Cortex of kidney (tissue), 1 donor: ENCODE data around the gene SH2D1B.

Experiments used
- DNase-seq: peaks from one replicate; lab custom pipeline; 2025; lab: John Stamatoyannopoulos, UW

The SH2D1B gene

DNA sequence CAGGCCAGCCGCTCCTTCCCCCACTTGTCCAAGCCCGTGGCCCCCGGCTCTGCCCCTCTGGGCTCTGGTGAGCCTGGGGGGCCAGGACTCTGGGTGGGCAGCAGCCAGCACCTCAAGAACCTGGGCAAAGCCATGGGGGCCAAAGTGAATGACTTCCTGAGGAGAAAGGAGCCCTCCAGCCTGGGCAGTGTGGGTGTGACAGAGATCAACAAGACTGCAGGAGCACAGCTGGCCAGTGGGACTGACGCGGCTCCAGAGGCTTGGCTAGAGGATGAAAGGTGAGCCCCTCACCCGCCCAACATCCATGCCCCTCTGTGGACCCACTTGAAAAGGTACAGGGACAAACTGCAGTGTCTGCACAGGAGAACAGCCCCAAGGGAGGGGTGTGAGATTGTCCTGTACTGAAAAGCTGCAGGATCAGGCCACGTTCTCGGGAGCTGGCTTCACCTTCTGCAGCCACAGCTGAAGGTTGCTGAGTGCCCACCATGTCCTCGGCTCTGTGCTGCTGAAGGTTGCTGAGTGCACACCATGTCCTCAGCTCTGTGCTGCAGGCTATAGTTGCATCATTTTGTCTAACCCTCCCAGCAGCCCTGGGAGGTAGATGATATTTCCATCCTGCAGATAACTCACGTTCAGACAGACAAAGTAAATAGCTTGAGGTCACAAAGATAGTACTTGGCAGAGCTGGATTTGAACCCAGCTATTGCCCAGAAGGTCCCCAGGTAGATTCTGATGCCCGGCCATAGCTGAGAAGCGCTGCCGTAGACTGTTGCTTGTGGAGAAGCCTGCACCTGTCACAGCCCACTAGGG lies 29.8 kb downstream of the SH2D1B start:
- no peak for DNase-seq

DNA sequence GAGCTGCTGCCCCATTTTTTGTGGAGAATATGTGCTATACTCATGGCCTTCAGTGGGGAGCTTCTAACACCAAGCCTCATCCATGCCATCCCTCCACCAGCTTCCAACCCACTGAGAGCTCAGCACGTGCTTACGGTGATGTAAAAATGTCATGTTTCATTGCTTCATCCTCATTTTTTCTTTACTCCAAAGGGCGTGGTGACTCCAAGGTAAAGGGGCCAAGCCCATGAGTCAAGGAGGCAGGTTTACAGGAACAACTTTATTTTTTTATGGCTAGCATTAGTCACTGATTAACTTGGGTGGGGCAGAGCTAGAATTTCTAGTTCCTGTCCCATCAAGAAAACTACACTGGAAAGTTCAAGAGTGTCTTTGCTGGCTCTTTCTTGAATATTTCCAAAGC lies 30.6 kb downstream of the SH2D1B start, which contains the start of gene C1orf226:
Gene C1orf226, plus strand, starts transcription at position 346 of the 400 bp plus-strand sequence. CDS start 174 bp downstream, outside the sequence.
- no peak for DNase-seq

DNA sequence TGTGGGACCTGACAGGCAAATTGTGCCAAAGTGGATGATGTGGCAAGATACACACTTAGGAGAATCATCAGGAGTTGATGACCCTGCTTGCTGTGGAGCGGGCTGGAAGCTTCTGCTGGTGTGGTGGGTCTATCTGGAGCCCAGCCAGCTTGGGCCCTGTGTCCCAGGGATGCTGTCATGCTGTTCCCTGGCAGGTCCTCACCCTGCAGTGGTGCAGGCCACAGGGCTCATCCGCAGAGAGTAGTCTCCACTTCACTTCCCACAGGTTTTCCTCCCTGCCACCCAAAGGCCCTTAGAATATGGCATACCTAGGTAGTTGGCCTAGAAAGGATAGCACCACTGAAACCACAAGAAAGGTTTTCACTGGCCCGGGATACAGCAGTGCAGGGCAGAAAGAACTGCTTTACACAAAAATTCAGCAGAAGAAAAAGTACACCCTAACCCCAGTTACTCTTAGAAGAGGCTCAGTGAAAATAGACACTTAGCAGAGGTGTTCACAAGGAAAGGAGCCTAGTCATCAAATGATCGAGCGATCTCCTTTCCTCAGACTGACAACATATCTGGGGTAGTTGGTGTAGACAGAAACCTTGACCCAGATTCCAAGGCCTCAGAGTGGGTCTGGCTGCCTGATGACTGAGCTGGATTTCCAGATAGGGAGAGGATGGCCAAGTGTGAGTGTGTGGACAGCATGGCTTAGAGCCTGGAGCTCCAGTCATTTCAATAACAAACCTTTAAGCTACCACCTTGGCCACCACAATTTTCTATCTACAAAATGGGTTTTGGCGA lies 31.7 kb downstream of the SH2D1B start:
- no peak for DNase-seq

DNA sequence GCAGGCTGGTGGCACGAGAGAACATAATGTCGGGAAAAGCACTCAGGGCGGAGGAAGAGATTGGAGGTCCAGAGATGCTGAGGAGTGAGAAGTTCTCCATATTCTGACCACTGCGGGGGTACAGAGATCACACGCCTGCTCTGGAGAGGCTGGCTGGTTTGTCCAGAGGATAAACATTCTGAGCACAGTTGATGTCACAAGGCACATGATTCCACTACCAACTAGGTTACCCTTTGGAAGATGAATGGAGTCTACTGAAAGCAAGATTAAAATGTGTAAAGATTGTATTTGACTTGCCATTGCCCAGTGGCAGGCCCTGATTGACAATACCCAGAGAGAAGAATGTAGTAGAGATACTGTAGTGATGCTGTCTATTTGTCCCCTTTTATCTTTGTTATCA lies 35.2 kb downstream of the SH2D1B start, which contains the start of gene SPATA46:
Gene SPATA46, minus strand, starts transcription at position 164 of the 400 bp plus-strand sequence. Its CDS starts 64 bp downstream, at position 100.
- DNase-seq, result no peak

DNA sequence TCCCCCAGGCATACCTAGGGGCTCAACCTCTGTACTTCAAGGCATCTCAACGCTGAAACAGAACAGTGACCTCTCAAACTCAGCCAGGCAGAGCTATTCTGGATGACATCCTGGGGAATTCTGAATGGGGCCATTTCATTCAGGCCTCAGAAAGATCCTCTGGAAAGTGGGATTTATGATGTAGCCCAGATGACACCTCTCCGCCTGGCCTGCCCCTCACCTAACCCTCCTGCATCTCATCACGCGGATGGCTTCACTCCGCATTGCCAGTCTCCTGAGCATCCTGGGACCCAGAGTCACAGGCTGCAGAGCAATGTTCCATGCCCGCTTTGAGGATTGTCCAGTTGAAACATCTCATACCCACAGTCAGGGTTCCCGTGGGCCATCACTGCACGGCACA lies 36.5 kb downstream of the SH2D1B start:
- DNase-seq, result no peak

DNA sequence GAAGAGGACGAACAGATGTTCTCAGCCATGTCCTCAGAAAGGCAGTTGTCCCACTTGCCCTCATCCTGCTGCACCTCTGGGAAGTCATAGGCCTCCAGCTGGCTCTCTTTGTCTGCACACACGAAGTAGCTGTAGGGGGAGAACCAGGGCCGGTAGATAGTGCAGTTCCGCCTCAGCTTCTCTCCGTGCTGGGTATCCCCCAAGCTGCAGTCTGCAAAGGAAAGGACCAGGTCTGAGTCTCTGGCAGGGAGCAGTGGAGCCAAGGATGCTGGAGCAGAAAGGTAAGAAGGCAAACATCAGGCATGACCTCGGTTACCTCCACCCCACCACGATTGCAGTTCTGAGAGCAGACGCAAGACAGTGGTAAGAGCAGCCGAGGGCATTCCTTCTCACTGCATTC lies 37.5 kb downstream of the SH2D1B start:
- DNase-seq, result no peak

GRCh38 chr1:162373541-162374260 lies 38.2 kb downstream of the SH2D1B start:
- DNase-seq, result no peak

GRCh38 chr1:162373072-162373427 lies 38.9 kb downstream of the SH2D1B start:
- no peak for DNase-seq

GRCh38 chr1:162372159-162373071 lies 39.5 kb downstream of the SH2D1B start:
- no peak for DNase-seq

GRCh38 chr1:162371611-162372010 lies 40.3 kb downstream of the SH2D1B start:
- DNase-seq, result no peak

- no peak for DNase-seq
Observed at GRCh38 chr1:162370721-162371120, 41.2 kb downstream of the SH2D1B start.

DNA sequence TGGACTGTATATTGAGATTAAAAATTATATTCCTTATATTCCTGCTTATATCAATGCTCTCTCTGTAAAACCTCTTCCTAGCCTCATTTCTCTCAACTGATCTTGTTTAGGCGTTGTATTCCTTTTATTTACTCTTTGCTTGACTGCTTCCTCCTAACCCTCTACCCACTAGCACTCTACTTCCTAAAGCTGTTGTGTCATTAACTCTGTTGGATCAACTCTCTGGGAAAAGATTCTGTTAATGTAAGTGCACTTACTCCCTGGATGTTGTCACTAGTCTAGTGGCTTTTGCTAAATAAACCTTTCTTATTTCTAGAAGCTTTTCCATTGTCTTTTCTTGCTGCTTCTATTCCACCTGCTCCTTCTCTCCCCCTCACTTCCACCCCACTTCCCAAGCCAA lies 41.8 kb downstream of the SH2D1B start:
- no peak for DNase-seq

DNA sequence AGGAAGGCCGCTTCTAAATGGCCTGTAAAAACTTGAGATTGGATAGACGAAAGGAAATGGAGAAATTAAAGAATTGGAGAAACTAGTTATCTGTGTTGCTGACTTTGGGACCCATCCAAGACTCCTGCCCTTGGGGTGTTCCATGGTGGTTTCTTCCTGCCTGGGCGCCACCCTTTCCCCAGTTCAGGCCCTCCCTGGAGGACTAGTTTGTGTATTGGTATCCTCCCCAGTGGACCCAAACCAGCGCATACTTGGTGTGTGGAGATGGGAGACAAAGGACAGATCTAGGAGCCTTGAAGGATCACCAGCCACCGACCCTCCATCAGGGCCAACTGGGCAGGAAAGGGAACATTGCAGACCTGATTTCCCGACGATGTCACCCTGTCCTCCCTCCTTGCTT lies 42.4 kb downstream of the SH2D1B start:
- DNase-seq, result no peak

DNA sequence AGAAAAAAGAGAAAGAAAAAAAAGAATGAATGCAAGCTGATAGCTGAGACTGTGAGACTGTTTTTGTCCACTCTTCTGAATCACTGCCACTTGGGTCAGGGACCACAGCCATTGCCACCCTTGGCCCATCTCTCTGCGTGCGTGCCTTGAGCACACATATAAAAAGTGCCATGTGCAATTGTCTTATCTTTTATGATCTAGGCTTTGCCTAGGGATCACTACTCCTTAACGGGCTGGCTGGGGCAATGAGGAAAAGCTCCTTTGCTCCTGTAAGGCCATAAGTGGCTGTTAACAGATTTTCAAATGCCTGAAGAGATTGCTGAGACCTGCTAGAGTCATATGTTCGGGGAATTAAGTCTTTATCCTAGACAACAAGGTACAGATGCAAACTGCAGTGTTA lies 43.5 kb downstream of the SH2D1B start:
- no peak for DNase-seq

- no peak for DNase-seq
Observed at GRCh38 chr1:162367772-162368171, 44.2 kb downstream of the SH2D1B start.

GRCh38 chr1:162367073-162367472 lies 44.9 kb downstream of the SH2D1B start:
- no peak for DNase-seq

DNA sequence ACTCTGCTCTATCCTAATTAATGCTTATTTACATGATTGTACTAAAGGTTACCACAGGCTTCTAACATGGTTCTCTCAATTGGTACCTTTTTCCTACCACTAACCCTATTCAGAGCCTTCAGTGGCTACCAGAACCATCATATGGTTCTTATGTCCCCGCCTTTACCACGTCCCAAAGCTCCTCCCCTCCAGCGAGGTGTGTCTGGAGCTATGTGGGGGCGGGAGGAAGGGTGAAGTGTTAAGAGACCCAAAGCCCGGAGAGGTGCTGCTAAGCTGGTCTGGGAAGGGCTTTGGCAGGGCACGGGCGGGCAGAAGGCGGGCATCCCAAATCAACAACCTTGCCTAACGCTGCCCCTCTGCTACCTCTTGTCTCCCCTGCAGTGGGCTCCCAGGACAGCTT lies 45.3 kb downstream of the SH2D1B start:
- DNase-seq, result no peak

DNA sequence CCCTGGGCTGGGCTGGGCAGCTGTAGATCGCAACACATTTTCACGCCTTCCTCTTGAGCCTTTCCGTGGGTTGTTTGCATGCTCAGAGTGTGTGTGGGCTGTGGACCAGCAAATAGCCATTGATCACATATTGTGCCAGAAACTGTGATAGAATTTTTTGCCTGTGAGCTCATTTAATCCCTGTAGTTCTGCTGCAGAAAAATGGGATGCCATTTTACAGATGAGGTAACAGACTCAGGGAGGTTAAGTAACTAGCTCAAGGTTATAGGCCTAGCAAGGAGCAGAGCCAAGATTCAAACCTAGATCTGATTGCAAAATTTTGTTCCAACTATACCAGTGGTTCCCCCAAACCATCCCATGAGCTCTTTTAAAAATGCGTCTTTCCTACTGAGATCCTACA lies 45.8 kb downstream of the SH2D1B start:
- no peak for DNase-seq

- DNase-seq, result no peak
Observed at GRCh38 chr1:162365284-162366020, 46.5 kb downstream of the SH2D1B start.

DNA sequence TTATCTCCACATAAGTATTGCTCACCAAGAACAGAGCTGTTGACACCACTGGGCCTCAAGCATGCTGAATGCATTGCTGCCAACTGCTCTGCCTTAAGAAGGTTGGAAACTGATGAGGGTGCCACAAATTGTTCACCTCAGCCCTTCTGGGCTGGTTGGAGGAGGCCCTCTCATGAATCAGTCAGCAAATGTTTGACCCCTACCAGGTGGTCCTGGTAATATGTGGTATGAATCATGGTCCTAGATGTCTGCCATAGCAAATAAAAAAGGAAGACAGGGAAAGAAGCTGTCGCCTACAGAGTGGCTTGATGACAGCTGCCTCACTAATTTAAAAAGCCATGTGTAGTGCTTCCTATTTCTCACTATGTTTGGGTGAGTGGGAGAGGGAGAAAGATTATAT lies 47.4 kb downstream of the SH2D1B start:
- DNase-seq, result no peak

- DNase-seq, result no peak
Observed at GRCh38 chr1:162363823-162364222, 48.1 kb downstream of the SH2D1B start.
